ENCODE data around the gene GNGT2. TPM values are rescaled to one million over a fixed set of nuclear protein-coding genes. Genes with fewer than 3 reads are reported as not detected.

Gene GNGT2
- total and polyA plus RNA-seq, 4 donors, result 0.23 to 2.2 (median 1.1) TPM

DNA sequence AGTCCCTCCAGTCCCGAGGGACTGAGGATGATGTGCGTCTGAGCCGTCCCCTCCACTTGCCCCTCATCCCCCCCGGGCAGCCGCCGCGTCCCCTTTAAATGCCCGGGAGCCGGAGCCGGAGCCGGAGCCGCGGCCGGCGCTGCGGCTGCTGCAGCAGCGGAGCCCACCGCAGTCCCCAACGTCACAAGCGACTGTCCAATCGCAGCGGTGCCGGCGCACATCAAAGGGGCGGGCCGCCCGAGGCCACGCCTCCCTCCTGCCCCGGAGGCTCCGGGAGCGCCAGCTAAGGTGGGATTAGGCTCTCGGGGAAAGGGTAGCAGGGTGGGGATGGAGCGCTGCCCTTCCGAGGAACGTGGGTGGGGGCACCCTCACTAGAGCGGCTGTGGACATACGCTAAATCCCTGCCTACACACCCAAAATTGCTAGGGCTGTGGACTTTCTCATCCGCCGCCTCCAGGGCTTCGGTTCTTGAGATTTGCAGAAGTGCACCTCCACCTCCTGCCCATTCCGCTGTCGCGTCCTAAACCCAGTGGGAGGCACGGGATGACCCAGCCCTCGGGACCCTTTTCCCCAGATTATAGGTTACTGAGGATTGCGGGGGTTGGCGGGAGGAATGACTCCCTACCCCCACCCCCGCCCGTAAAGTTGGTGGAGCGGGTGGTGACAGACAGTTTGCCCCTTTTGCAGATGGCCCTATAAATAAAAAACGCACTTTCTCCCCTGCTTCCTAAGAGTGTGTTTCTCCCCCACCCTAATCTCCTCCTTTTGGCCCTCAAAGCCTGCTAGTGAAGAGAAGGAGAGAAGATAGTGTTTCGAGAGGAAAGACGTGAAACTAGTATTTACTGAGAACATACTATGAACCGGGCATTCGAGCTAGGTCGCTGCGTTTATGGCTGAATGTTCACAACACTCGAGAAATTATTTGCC, 20.5 kb upstream of the GNGT2 start, which contains the start of gene PHOSPHO1:
Gene PHOSPHO1 (minus strand): TSS at position 152 of the 927 bp plus-strand sequence. CDS start 4,096 bp downstream, outside the sequence.
- TF ChIP-seq EGR1 (IDR thresholded peaks at IDR 0.05; ENCODE audit: low read depth in 2 of 2), result no peak
- no peak for TF ChIP-seq RXRA (IDR thresholded peaks at IDR 0.05)
- no peak for TF ChIP-seq GABPA (IDR thresholded peaks at IDR 0.05 in 1 of 2, conservative IDR thresholded peaks at IDR 0.05 in 1 of 2)
- TF ChIP-seq RAD21 (IDR thresholded peaks at IDR 0.05), result no peak
- TF ChIP-seq FOXA1 (IDR thresholded peaks at IDR 0.05), result no peak
- TF ChIP-seq YY1 (IDR thresholded peaks at IDR 0.05), result no peak
- no peak for TF ChIP-seq ZBTB33 (IDR thresholded peaks at IDR 0.05)
- TF ChIP-seq, protein P1, sequence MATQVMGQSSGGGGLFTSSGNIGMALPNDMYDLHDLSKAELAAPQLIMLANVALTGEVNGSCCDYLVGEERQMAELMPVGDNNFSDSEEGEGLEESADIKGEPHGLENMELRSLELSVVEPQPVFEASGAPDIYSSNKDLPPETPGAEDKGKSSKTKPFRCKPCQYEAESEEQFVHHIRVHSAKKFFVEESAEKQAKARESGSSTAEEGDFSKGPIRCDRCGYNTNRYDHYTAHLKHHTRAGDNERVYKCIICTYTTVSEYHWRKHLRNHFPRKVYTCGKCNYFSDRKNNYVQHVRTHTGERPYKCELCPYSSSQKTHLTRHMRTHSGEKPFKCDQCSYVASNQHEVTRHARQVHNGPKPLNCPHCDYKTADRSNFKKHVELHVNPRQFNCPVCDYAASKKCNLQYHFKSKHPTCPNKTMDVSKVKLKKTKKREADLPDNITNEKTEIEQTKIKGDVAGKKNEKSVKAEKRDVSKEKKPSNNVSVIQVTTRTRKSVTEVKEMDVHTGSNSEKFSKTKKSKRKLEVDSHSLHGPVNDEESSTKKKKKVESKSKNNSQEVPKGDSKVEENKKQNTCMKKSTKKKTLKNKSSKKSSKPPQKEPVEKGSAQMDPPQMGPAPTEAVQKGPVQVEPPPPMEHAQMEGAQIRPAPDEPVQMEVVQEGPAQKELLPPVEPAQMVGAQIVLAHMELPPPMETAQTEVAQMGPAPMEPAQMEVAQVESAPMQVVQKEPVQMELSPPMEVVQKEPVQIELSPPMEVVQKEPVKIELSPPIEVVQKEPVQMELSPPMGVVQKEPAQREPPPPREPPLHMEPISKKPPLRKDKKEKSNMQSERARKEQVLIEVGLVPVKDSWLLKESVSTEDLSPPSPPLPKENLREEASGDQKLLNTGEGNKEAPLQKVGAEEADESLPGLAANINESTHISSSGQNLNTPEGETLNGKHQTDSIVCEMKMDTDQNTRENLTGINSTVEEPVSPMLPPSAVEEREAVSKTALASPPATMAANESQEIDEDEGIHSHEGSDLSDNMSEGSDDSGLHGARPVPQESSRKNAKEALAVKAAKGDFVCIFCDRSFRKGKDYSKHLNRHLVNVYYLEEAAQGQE (IDR thresholded peaks at IDR 0.05), result no peak
- TF ChIP-seq, protein P2, sequence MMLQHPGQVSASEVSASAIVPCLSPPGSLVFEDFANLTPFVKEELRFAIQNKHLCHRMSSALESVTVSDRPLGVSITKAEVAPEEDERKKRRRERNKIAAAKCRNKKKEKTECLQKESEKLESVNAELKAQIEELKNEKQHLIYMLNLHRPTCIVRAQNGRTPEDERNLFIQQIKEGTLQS (IDR thresholded peaks at IDR 0.05), result no peak
- TF ChIP-seq JUND (IDR thresholded peaks at IDR 0.05), result no peak
- TF ChIP-seq HNF4G (IDR thresholded peaks at IDR 0.05), result no peak
- no peak for TF ChIP-seq NR2F2 (IDR thresholded peaks at IDR 0.05)
- TF ChIP-seq FOXA2 (IDR thresholded peaks at IDR 0.05), result no peak
- TF ChIP-seq HNF4A (conservative IDR thresholded peaks at IDR 0.05), result no peak
- TF ChIP-seq TAF1 (conservative IDR thresholded peaks at IDR 0.05), result no peak
- no peak for TF ChIP-seq SP1 (IDR thresholded peaks at IDR 0.05)
- no peak for TF ChIP-seq MAX (IDR thresholded peaks at IDR 0.05)
- TF ChIP-seq, protein P3, sequence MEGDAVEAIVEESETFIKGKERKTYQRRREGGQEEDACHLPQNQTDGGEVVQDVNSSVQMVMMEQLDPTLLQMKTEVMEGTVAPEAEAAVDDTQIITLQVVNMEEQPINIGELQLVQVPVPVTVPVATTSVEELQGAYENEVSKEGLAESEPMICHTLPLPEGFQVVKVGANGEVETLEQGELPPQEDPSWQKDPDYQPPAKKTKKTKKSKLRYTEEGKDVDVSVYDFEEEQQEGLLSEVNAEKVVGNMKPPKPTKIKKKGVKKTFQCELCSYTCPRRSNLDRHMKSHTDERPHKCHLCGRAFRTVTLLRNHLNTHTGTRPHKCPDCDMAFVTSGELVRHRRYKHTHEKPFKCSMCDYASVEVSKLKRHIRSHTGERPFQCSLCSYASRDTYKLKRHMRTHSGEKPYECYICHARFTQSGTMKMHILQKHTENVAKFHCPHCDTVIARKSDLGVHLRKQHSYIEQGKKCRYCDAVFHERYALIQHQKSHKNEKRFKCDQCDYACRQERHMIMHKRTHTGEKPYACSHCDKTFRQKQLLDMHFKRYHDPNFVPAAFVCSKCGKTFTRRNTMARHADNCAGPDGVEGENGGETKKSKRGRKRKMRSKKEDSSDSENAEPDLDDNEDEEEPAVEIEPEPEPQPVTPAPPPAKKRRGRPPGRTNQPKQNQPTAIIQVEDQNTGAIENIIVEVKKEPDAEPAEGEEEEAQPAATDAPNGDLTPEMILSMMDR (IDR thresholded peaks at IDR 0.05; ENCODE audit: low read depth, low read length, missing input control), result no peak
- H3K36me3 ChIP-seq (ENCODE audit: control insufficient read depth in 4 of 4, insufficient read depth in 3 of 4, low read depth in 1 of 4, low read length in 3 of 4), result no peaks in the 10 kb centered on the region
- H3K4me1 ChIP-seq (ENCODE audit: control insufficient read depth in 4 of 4, insufficient read depth in 4 of 4, low read length in 3 of 4), result peaks cover 0 to 5% (median 3%) of the 10 kb centered on the region in 4 donors
- no peak within 1 kb of the TSS for H3K27ac ChIP-seq (ENCODE audit: low read depth in 1 of 2, low read length in 2 of 2)
- 5% methylated on average over 58 of the region's 58 CpGs for WGBS
- no peak within 1 kb of the TSS for H3K9ac ChIP-seq (ENCODE audit: low read depth in 1 of 2, low read length in 2 of 2)
- H3K9me3 ChIP-seq (ENCODE audit: control insufficient read depth in 4 of 4, low read length in 3 of 4), result no peaks in the 10 kb centered on the region
- DNase-seq (ENCODE audit: low spot score), result peak; percentile 92
- peak within 1 kb of the TSS; percentile 29 to 55 (median 43) for H3K4me3 ChIP-seq (ENCODE audit: low read depth in 1 of 3, low read length in 3 of 3)
- H3K27me3 ChIP-seq (ENCODE audit: control insufficient read depth in 4 of 4, insufficient read depth in 4 of 4, low read length in 3 of 4), result no peaks in the 10 kb centered on the region

All from liver (tissue), 9 donors.